Globus pallidus (tissue), 1 donor: ENCODE measurements around the gene SMYD1.
"Not testable (repeated sequence)": the region's sequence is repeated elsewhere in the genome, so short reads cannot be mapped to it uniquely, and the experiment has no call there.

Source experiments
- DNase-seq: peaks from one replicate; pipeline ENCODE4 v3.0.0-alpha.2; 2015; ENCODE audit warnings: low spot score

Gene SMYD1

GRCh38 chr2:88067598-88067997 lies at the start of gene SMYD1:
TSS of gene SMYD1 (plus strand) at chr2:88067825. CDS start at chr2:88067865, 40 bp downstream.
- DNase-seq: no peak

- not testable (repeated sequence) for DNase-seq
These were observed 49.4 kb upstream of the SMYD1 start for GRCh38 chr2:88018077-88018805.

DNA sequence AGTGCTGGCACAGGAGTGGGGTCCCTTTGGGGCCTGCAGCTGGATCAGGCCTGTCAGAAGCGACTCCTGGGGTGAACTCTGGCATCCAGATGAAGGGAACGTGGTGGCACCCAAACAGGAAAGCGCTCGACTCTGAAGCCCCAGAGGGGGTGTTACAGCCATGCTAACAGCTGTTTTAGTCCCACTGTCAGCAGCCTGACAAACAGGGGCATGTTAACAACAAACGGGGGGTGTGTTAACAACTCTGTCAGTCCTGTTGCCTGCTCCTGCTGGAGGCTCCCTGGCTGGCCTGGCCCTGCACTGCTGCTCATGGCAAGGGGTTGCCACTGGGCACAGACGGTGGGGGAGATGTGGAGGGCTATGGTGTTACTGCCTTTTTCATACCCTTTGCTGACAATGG lies 48.7 kb upstream of the SMYD1 start:
- no peak for DNase-seq

GRCh38 chr2:88019985-88020384 lies 47.6 kb upstream of the SMYD1 start:
- DNase-seq: no peak

DNA sequence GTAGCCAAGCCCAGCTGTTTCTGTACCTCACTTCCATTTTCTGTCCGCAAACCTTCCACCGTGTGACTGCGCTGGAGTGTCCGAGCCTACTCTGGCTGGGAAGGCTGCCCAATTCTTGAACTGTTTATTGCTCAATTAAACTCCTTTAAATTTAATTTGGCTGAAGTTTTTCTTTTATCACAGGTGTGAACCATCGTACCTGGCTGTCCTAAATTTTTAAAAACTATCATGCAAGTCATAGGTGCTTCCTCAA lies 45.0 kb upstream of the SMYD1 start:
- no peak for DNase-seq

- no peak for DNase-seq
These were observed 43.1 kb upstream of the SMYD1 start for GRCh38 chr2:88024509-88024908.

DNA sequence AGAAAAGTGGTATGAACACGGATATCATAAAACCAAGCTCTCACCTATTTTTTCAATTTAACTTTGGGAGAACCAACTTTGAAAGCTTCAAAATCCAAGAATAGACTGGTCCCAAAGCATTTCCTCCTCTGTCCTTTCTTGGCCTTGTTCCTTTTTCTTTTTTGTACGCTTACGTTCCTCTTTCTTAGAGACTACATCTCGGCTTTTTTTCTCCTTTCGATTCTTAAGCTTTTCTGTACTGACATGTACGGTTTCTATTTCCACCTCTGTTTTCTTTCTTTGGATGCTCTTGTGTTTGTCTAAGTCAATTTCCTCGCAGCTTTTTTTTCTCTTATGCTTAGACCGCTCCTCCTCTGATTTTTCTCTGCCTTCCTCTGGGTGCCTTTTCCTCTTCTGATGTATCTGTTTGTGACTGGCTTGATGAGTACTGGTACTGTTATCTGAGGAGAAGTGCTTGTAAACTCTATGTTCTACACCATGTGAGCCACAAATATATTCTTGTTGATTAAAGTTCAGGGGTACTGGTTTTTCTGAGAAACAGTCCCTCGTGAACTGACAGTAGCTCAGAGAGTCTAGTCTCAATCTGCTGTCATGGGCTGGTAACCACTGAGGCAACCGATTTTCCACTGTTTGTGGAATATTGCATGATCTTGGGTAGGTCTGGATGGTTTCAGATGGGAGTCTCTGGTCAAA lies 39.8 kb upstream of the SMYD1 start:
- DNase-seq: peak; percentile 33

- no peak for DNase-seq
These were observed 38.7 kb upstream of the SMYD1 start for GRCh38 chr2:88028931-88029330.

DNA sequence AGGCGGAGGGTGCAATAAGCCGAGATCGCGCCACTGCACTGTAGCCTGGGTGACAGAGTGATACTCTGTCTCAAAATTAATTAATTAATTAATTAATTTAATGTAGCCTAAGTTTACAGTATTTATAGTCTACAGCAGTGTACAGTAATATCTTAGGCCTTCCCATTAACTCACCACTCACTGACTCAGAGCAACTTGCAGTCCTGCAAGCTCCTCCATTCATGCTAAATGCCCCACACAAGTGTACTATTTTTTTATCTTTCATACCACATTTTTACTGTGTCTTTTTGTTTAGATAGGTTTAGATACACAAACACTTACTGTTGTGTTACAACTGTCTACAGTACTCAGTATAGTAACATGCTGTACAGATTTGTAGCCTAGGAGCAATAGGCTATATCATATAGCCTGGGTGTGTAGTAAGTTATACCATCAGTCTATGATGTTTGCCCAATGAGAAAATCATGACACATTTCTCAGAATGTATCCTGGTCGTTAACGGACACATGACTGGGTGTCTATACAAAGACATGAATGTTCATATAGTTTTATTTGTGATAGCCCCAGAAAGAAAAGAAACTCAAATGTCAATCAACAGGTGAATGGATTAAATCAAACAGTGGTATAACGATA lies 35.4 kb upstream of the SMYD1 start:
- no peak for DNase-seq

GRCh38 chr2:88036182-88036581 lies 31.4 kb upstream of the SMYD1 start:
- no peak for DNase-seq

GRCh38 chr2:88036606-88037005 lies 31.0 kb upstream of the SMYD1 start:
- no peak for DNase-seq

- DNase-seq: no peak
These were observed 29.1 kb upstream of the SMYD1 start for GRCh38 chr2:88038263-88039105.

DNA sequence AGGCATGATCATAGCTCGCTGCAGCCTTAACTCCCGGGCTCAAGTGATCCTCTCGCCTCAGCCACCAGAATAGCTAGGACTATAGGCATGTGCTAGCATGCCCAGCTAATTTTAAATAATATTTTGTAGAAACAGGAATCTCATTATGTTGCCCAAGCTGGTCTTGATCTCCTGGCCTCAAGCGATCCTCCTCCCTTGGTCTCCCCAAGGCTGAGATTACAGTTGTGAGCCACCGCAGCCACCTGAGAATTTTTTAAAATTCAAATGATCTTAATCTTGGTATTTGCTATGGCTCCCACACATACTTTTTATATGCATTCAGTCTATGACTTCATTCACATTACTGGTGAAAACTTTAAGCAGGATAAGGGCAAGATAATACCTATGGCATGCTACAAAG lies 25.1 kb upstream of the SMYD1 start:
- DNase-seq: no peak

GRCh38 chr2:88045561-88045960 lies 22.1 kb upstream of the SMYD1 start:
- DNase-seq: not testable (repeated sequence)

DNA sequence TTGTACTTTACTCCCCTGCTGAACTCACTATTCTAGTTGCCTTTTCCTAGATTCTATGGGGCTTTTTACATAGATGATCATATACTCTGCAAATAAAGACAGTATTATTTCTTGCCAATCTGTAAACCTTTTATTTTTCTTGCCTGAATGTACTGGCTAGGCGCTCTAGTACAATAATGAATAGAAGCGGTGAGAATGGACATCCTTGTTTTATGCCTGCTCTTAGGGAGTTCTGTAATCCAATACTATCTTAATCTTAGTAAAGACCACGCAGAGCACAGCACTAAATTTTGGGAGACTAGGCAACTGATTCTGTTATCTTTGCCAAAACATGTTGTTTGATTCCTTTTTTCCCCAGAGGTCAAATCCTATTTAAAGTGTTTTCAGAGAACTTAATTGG lies 19.1 kb upstream of the SMYD1 start:
- DNase-seq: no peak

DNA sequence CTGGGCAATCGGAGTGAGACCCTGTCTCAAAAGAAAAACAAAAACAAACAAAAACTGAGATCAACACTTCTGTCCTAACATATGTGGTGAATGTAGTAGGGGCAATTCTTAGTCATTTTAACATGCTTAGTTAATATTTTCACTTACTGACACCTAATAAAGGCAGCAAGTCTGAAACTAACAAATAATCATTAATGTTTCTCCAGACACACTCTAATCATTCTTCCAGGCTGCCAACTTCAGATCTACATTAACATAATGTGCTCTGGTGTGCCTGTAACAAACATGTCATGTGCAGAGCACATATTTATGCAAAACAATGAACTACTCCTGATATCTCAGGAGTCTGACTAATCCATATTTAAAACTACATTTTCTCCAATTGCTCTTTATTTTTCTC lies 18.0 kb upstream of the SMYD1 start:
- DNase-seq: no peak

DNA sequence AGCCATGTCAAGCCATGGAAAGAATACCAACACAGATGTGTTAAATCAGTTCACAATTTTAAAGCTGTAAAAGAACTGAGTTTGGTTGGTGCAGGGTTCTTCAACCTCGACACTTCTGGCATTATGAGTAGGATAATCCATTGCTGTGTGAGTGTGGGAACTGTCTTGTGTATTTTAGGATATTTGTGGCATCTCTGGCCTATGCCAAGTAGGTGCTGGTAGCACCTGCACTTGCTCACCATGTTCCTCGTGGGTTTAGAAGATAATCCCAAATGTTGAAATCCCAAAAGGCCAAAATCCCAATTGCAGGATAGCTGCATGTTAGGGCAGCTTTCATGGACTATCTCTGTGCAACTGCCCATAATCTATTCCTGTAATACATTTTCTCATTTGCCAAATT lies 15.8 kb upstream of the SMYD1 start:
- DNase-seq: no peak

- DNase-seq: no peak
These were observed 14.3 kb upstream of the SMYD1 start for GRCh38 chr2:88053296-88053695.

DNA sequence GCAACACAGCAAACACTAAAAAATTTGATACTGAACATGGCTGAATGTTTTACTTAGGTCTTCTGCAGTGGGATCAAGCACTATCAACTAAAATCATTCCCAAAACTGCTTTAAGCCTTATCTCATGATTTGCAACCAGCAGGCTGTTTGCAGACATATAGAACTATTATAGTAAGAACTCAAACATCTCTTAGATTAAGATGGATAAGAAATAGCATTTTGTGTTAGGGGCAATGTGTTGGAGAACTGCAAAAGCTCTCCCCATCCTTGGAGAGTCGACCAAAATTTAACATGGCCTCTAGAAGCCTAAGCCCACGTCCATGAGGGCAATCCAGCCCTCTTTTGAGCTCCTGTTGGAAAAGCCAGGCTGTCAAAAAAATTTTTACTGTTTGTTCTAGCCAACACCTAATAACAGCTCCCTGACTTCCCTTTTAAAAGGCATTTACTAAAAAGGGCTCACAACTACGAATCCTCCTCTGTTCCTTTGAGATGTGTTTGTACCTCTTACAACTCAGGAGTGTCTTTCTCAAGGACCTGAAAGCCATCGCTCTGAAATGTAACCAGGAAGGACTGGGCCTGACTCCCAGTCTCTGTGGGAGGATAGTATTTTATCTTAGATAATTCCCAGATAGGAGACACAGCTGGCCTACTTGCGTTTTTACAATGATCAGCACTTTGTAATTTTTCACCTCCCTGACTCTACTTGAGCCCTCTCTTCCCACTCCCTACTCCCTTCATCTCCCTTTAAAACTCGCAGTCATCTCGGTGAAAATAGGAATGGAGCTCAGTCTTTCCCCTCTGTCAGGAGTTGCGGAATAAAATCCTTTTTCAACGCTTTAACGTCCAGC lies 13.5 kb upstream of the SMYD1 start:
- DNase-seq: no peak

- DNase-seq: no peak
These were observed 12.7 kb upstream of the SMYD1 start for GRCh38 chr2:88054782-88055370.
